Uterus (tissue), 4 donors: ENCODE data around the gene LMO7. TPM values are rescaled to one million over a fixed set of nuclear protein-coding genes. Genes with fewer than 3 reads are reported as not detected.
"Not testable (repeated sequence)": the region's sequence is repeated elsewhere in the genome, so short reads cannot be mapped to it uniquely, and the experiment has no call there.

Experiments
- DNase-seq, 2 donors: peaks; one replicate each; pipeline ENCODE4 v3.0.0-alpha.2; 2019 to 2020
- H3K27ac ChIP-seq, 2 donors: fragments of 200-600 bp; sonication (generic); 1 replicate in 1 of 2; 2 replicates in 1 of 2; pipeline ENCODE4 v1.5.1; 2016 to 2018
- H3K27me3 ChIP-seq, 2 donors: fragments of 200-600 bp; sonication (generic); one replicate each; pipeline ENCODE4 v1.5.1; 2018 to 2019; ENCODE audit warnings: control low read depth in 1 of 2
- H3K36me3 ChIP-seq, 2 donors: fragments of 200-600 bp; sonication (generic); one replicate each; pipeline ENCODE4 v1.5.1; 2019; ENCODE audit warnings: control low read depth in 1 of 2
- H3K4me1 ChIP-seq, 2 donors: fragments of 200-600 bp; sonication (generic); one replicate each; pipeline ENCODE4 v1.5.1; 2018 to 2019; ENCODE audit warnings: control low read depth in 1 of 2
- H3K4me3 ChIP-seq, 2 donors: fragments of 200-600 bp; sonication (generic); 1 replicate in 1 of 2; 2 replicates in 1 of 2; pipeline ENCODE4 v1.5.1; 2018 to 2019; ENCODE audit warnings: mild to moderate bottlenecking in 1 of 2
- H3K9me3 ChIP-seq, 2 donors: fragments of 200-600 bp; sonication (generic); one replicate each; pipeline ENCODE4 v1.5.1; 2019; ENCODE audit warnings: control low read depth in 1 of 2
- CTCF ChIP-seq, 4 experiments: fragments of 200-600 bp in 2 of 4; fragments of 450-650 bp in 2 of 4; sonication (generic) in 2 of 4; IDR thresholded peaks; one replicate each; pipeline ENCODE4 v1.5.1; 2016 to 2019; ENCODE audit warnings: antibody characterized with exemption in 4 of 4, mild to moderate bottlenecking in 2 of 4, moderate library complexity in 1 of 4
- POLR2A ChIP-seq, 2 donors: fragments of 450-650 bp; IDR thresholded peaks; one replicate each; pipeline ENCODE4 v1.6.1; 2016; ENCODE audit warnings: antibody characterized with exemption in 2 of 2, mild to moderate bottlenecking in 1 of 2, moderate library complexity in 1 of 2
- intact Hi-C: fragments of 100-400 bp; cut with DNase I; formaldehyde crosslinking; loops from one replicate; pipeline ENCODE4 v1.15.1; 2023; ENCODE audit warnings: low total_unique reads
- total RNA-seq, 4 donors: library from RNA; depleted of rRNA in 3 of 4; stranded (reverse); fragments of >200 nt in 3 of 4; gene quantifications; one replicate each; pipeline versions ENCODE4 v1.1.0 to v1.2.4, GENCODE V29; 2014 to 2023
- donor health status: DM: yes; HTN: yes; CAD: no.

Gene LMO7
- total RNA-seq, 4 donors from 2014 or later = 2.6 to 55.4 (median 24.2) TPM

GRCh38 chr13:75792526-75793187, 156.5 kb downstream of the LMO7 start:
- H3K4me3 ChIP-seq = no peak overlapping the region
- H3K4me1 ChIP-seq = no peaks in the 10 kb centered on the region
- intact Hi-C loops = no loop called here
- no peaks in the 10 kb centered on the region for H3K27me3 ChIP-seq
- DNase-seq = no peak
- no peak overlapping the region for H3K27ac ChIP-seq
- no peaks in the 10 kb centered on the region for H3K9me3 ChIP-seq
- no peaks in the 10 kb centered on the region for H3K36me3 ChIP-seq
- TF ChIP-seq CTCF (IDR thresholded peaks at IDR 0.05) = no peak

GRCh38 chr13:75793188-75793567, 157.0 kb downstream of the LMO7 start:
- intact Hi-C loops, H3K9me3 ChIP-seq, H3K4me3 ChIP-seq, H3K27ac ChIP-seq, H3K36me3 ChIP-seq, H3K4me1 ChIP-seq, DNase-seq, H3K27me3 ChIP-seq: not testable (repeated sequence)

- Histone ChIP-seq H3K4me1 (no peaks in the 10 kb centered on the region), H3K27ac (no peak overlapping the region), H3K36me3 (no peaks in the 10 kb centered on the region), H3K27me3 (no peaks in the 10 kb centered on the region), H3K9me3 (no peaks in the 10 kb centered on the region), H3K4me3 (no peak overlapping the region)
- no peak for DNase-seq
- TF ChIP-seq POLR2A (IDR thresholded peaks at IDR 0.05) (no peak), CTCF (IDR thresholded peaks at IDR 0.05) (no peak)
- intact Hi-C loops = no loop called here
Measured at GRCh38 chr13:75794663-75795062, 158.5 kb downstream of the LMO7 start.

- no peak overlapping the region for H3K4me3 ChIP-seq
- no peak for DNase-seq
- intact Hi-C loops = no loop called here
- TF ChIP-seq CTCF (IDR thresholded peaks at IDR 0.05) = no peak
- TF ChIP-seq POLR2A (IDR thresholded peaks at IDR 0.05) = no peak
- H3K27ac ChIP-seq = no peak overlapping the region
- no peaks in the 10 kb centered on the region for H3K9me3 ChIP-seq
- H3K36me3 ChIP-seq = no peaks in the 10 kb centered on the region
- H3K4me1 ChIP-seq = no peaks in the 10 kb centered on the region
- no peaks in the 10 kb centered on the region for H3K27me3 ChIP-seq
Measured at GRCh38 chr13:75795274-75795673, 159.1 kb downstream of the LMO7 start.

- intact Hi-C loops = no loop called here
- no peaks in the 10 kb centered on the region for H3K4me1 ChIP-seq
- no peaks in the 10 kb centered on the region for H3K27me3 ChIP-seq
- no peak overlapping the region for H3K27ac ChIP-seq
- DNase-seq = no peak
- no peaks in the 10 kb centered on the region for H3K36me3 ChIP-seq
- no peak overlapping the region for H3K4me3 ChIP-seq
- TF ChIP-seq CTCF (IDR thresholded peaks at IDR 0.05) (no peak), POLR2A (IDR thresholded peaks at IDR 0.05) (no peak)
- H3K9me3 ChIP-seq = no peaks in the 10 kb centered on the region
Measured at GRCh38 chr13:75796825-75797224, 160.7 kb downstream of the LMO7 start.

- H3K36me3 ChIP-seq = no peaks in the 10 kb centered on the region
- no peak for DNase-seq
- no peak overlapping the region for H3K4me3 ChIP-seq
- H3K9me3 ChIP-seq = no peaks in the 10 kb centered on the region
- intact Hi-C loops = no loop called here
- H3K27ac ChIP-seq = no peak overlapping the region
- no peaks in the 10 kb centered on the region for H3K27me3 ChIP-seq
- TF ChIP-seq POLR2A (IDR thresholded peaks at IDR 0.05) (no peak), CTCF (IDR thresholded peaks at IDR 0.05) (no peak)
- no peaks in the 10 kb centered on the region for H3K4me1 ChIP-seq
Measured at GRCh38 chr13:75797239-75797638, 161.1 kb downstream of the LMO7 start.
